ENCODE results near the gene ZFR. TPM values are rescaled to one million over a fixed set of nuclear protein-coding genes. Genes with fewer than 3 reads are reported as not detected.

Gene ZFR
- total and polyA plus RNA-seq, 9 of the 15 experiments (the other 6 are each of a cell fraction or from before 2014, with no cell fraction given), result 35.5 to 108 (median 71.1) TPM

DNA sequence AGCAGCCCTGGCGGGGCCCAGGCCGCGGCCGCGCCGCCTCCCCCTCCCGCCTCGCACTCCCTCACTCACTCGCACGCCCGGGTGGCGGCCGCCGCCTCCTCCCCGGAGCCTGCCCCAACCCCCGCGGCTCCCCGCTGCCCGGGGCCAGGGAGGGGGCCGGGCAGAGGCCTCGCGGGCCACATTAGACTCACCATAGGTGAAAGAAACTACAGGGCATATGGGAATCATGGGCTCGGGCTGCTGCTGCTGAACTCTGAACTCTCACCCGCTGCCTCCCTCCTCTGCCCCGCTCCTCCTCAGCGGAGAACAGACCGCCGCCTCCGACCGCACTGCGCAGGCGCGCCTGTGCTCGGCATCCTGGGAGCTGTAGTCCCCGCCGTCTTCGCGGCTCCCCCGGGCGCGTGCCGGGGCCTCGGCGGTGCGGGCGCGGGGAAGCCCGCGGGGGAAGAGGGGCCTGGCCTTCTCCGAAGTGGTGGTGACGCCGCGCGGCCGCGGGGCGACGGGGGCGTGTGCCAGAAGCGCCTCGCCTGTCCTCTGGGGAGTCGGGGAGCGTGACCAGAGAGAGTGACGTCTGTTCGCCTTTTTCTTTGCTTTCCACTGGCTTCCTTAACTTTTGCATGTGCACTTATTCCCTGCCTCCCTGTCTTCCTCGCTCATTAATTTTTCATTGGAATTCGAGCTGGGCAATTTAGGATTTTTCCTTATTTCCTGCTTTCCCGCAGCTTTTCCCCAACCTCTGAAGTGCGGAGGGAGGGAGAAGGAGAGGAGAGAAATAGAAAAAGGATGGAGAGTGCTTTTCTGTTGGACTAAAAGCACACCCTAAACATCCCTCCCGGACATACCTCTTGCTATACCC, at the start of gene ZFR (continued):
- TF ChIP-seq SIN3A (IDR thresholded peaks at IDR 0.05; ENCODE audit: borderline replicate concordance in 2 of 2, control insufficient read depth in 1 of 2, low read depth in 2 of 2, low read length in 2 of 2) (peak in 1 of 2 experiments; percentile 75; a peak in 2 of 4 replicates), YY1 (IDR thresholded peaks at IDR 0.05; ENCODE audit: borderline replicate concordance in 1 of 3, control insufficient read depth in 1 of 3, extremely low read depth in 1 of 3, insufficient read depth in 3 of 3, insufficient read length in 1 of 3, insufficient replicate concordance in 2 of 3, low read depth in 1 of 3, low read length in 2 of 3) (peak in 2 of 3 experiments; percentile 6 to 52), ZNF311 (CRISPR knock-in tag; IDR thresholded peaks at IDR 0.05) (0 out of 2 replicates have a peak, but pooled peaks have one; percentile 26), ZKSCAN3 (CRISPR knock-in tag; IDR thresholded peaks at IDR 0.05) (no peak), HNRNPK (IDR thresholded peaks at IDR 0.05; ENCODE audit: low read depth, low read length, poor library complexity, severe bottlenecking) (no peak), KLF13 (tag; IDR thresholded peaks at IDR 0.05; ENCODE audit: borderline replicate concordance, low read depth) (peak; percentile 53; the same call in 1 of the 2 replicates), GTF2E2 (tag; IDR thresholded peaks at IDR 0.05) (peak; percentile 78; the same call in 1 of the 2 replicates), STAG1 (CRISPR knock-in tag; IDR thresholded peaks at IDR 0.05; ENCODE audit: borderline replicate concordance) (0 out of 2 replicates have a peak, but pooled peaks have one; percentile 7), POLR2G (IDR thresholded peaks at IDR 0.05; ENCODE audit: low read depth, low read length) (peak; percentile 90), POLR2AphosphoS2 (IDR thresholded peaks at IDR 0.05; ENCODE audit: low read length) (no peak; the same call in 1 of the 2 replicates), MEF2D (tag; conservative IDR thresholded peaks at IDR 0.05; ENCODE audit: low read depth) (no peak), TAF1 (IDR thresholded peaks at IDR 0.05; ENCODE audit: control insufficient read depth, extremely low read depth, insufficient read depth, low read length, severe bottlenecking) (peak; percentile 79), ETV5 (CRISPR knock-in tag; IDR thresholded peaks at IDR 0.05; ENCODE audit: low read depth) (no peak), LCOR (CRISPR knock-in tag; IDR thresholded peaks at IDR 0.05) (0 out of 2 replicates have a peak, but pooled peaks have one; percentile 6), KAT7 (CRISPR knock-in tag; IDR thresholded peaks at IDR 0.05; ENCODE audit: borderline replicate concordance) (peak; percentile 62; the same call in 1 of the 2 replicates)
- TF ChIP-seq, protein P1, sequence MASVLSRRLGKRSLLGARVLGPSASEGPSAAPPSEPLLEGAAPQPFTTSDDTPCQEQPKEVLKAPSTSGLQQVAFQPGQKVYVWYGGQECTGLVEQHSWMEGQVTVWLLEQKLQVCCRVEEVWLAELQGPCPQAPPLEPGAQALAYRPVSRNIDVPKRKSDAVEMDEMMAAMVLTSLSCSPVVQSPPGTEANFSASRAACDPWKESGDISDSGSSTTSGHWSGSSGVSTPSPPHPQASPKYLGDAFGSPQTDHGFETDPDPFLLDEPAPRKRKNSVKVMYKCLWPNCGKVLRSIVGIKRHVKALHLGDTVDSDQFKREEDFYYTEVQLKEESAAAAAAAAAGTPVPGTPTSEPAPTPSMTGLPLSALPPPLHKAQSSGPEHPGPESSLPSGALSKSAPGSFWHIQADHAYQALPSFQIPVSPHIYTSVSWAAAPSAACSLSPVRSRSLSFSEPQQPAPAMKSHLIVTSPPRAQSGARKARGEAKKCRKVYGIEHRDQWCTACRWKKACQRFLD (CRISPR knock-in tag; IDR thresholded peaks at IDR 0.05), result peak; percentile 79; the same call in 1 of the 2 replicates
- TF ChIP-seq, protein P2, sequence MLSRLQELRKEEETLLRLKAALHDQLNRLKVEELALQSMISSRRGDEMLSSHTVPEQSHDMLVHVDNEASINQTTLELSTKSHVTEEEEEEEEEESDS (CRISPR knock-in tag; IDR thresholded peaks at IDR 0.05), result no peak
- TF ChIP-seq, protein P3, sequence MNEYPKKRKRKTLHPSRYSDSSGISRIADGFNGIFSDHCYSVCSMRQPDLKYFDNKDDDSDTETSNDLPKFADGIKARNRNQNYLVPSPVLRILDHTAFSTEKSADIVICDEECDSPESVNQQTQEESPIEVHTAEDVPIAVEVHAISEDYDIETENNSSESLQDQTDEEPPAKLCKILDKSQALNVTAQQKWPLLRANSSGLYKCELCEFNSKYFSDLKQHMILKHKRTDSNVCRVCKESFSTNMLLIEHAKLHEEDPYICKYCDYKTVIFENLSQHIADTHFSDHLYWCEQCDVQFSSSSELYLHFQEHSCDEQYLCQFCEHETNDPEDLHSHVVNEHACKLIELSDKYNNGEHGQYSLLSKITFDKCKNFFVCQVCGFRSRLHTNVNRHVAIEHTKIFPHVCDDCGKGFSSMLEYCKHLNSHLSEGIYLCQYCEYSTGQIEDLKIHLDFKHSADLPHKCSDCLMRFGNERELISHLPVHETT (CRISPR knock-in tag; conservative IDR thresholded peaks at IDR 0.05 in 1 of 2, IDR thresholded peaks at IDR 0.05 in 1 of 2), result peak in 1 of 2 experiments; percentile 54; a peak in 1 of 4 replicates
- TF ChIP-seq, protein P4, sequence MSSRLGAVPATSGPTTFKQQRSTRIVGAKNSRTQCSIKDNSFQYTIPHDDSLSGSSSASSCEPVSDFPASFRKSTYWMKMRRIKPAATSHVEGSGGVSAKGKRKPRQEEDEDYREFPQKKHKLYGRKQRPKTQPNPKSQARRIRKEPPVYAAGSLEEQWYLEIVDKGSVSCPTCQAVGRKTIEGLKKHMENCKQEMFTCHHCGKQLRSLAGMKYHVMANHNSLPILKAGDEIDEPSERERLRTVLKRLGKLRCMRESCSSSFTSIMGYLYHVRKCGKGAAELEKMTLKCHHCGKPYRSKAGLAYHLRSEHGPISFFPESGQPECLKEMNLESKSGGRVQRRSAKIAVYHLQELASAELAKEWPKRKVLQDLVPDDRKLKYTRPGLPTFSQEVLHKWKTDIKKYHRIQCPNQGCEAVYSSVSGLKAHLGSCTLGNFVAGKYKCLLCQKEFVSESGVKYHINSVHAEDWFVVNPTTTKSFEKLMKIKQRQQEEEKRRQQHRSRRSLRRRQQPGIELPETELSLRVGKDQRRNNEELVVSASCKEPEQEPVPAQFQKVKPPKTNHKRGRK (tag; IDR thresholded peaks at IDR 0.05), result peak; percentile 20; the same call in 1 of the 2 replicates
